ENCODE results near the gene TMEM121. TPM values are rescaled to one million over a fixed set of nuclear protein-coding genes. Genes with fewer than 3 reads are reported as not detected.
A peak's percentile ranks its signal among the peaks of the same experiment; 100 is the strongest.
"Not testable (repeated sequence)": the region's sequence is repeated elsewhere in the genome, so short reads cannot be mapped to it uniquely, and the experiment has no call there.

TMEM121 gene
- total RNA-seq, 1 experiment from 2014 or later: 1.2 TPM

DNA sequence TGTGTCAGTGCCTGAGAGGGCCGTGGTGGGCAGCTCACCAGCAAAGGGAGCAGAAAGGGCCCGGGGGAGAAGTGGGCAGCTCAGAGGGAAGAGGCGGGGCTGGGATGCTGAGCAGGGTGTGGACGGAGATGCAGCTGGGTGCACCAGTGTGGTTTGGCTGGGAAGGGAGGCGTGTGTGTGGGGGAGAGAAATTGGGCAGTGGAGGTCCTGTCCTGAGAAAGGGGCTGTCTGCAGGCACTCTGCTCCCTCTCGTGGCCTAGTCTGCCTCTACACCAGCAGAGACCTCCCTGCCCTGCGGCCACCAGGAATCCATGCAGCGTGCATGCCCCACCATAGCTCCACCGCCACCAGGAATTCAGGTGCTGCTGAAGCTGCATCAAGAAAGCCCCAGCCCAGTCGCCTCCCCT is 6.4 kb downstream of the TMEM121 start:
- Histone ChIP-seq H3K27me3 (replicated peaks) (peaks cover 3% of the 10 kb centered on the region; the same call in 1 of the 2 replicates), H3K9me3 (replicated peaks) (no peaks in the 10 kb centered on the region), H3K4me3 (no peak overlapping the region), H3K27ac (no peak overlapping the region), H3K4me1 (replicated peaks) (peaks cover 9% of the 10 kb centered on the region), H3K36me3 (no peaks in the 10 kb centered on the region)
- no peak for DNase-seq (ENCODE audit: low read depth in 1 of 2, low spot score in 2 of 2)

DNA sequence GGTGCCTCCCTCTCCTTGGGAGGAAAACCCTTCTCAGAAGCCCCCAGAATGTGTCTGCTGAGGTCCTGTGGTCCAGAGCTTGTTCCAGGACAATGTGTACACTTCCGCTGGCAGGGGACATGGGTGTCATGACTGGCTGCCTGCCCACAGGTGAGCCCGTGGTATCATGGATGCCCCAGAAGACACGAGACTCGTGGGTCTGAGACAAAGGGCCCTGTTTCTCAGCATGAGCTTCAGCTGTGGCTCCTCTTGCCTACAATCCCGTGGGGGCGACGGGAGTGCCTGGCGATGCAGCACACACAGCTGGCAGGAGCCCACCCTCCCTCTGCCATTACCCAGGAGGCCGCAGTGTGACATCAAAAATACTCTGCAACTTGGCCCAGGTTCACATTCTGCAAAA is 7.0 kb downstream of the TMEM121 start:
- Histone ChIP-seq H3K9me3 (replicated peaks) (no peaks in the 10 kb centered on the region), H3K27me3 (replicated peaks) (peaks cover 3% of the 10 kb centered on the region; the same call in 1 of the 2 replicates), H3K27ac (no peak overlapping the region), H3K4me3 (no peak overlapping the region), H3K4me1 (replicated peaks) (peaks cover 3% of the 10 kb centered on the region; the same call in 1 of the 2 replicates), H3K36me3 (no peaks in the 10 kb centered on the region)
- DNase-seq (ENCODE audit: low read depth in 1 of 2, low spot score in 2 of 2): no peak

GRCh38 chr14:105533811-105534498 is 7.6 kb downstream of the TMEM121 start:
- H3K27ac ChIP-seq: no peak overlapping the region

DNA sequence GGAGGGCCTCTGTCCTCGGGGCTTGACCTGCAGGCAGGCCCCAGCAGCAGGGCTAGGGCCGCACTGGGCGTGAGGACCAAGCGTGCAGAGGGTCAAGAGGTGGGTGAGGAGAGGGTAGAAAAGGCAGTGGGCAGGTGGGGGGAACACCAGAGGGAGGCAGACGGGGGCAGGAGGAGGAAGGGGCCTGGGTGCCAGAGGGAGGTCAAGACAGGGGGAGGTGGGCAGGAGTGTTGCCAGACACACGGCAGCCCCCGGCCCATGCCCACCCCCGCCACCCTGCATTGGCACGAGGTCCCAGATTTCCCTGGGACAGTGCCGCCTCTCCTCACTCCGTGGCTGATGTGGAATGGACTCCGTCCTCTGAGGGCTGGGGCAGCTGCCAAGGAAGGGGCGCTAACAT is 8.2 kb downstream of the TMEM121 start:
- no peak for DNase-seq (ENCODE audit: low read depth in 1 of 2, low spot score in 2 of 2)
- H3K27me3 ChIP-seq (replicated peaks): peaks cover 3% of the 10 kb centered on the region; the same call in 1 of the 2 replicates
- H3K4me3 ChIP-seq: no peak overlapping the region
- H3K4me1 ChIP-seq (replicated peaks): no peaks in the 10 kb centered on the region
- H3K9me3 ChIP-seq (replicated peaks): no peaks in the 10 kb centered on the region
- H3K27ac ChIP-seq: no peak overlapping the region
- H3K36me3 ChIP-seq: no peaks in the 10 kb centered on the region

More at GRCh38 chr14:105533811-105534498, 7.6 kb downstream of the TMEM121 start:
- Histone ChIP-seq H3K9me3 (replicated peaks) (no peaks in the 10 kb centered on the region), H3K4me1 (replicated peaks) (no peaks in the 10 kb centered on the region), H3K4me3 (no peak overlapping the region), H3K36me3 (no peaks in the 10 kb centered on the region), H3K27me3 (replicated peaks) (peaks cover 3% of the 10 kb centered on the region; the same call in 1 of the 2 replicates)
- no peak for DNase-seq (ENCODE audit: low read depth in 1 of 2, low spot score in 2 of 2)

- no peaks in the 10 kb centered on the region for H3K9me3 ChIP-seq (replicated peaks)
- no peak overlapping the region for H3K27ac ChIP-seq
- no peaks in the 10 kb centered on the region for H3K4me1 ChIP-seq (replicated peaks)
- H3K36me3 ChIP-seq: no peaks in the 10 kb centered on the region
- H3K4me3 ChIP-seq: no peak overlapping the region
- no peak for DNase-seq (ENCODE audit: low read depth in 1 of 2, low spot score in 2 of 2)
- peaks cover 3% of the 10 kb centered on the region; the same call in 1 of the 2 replicates for H3K27me3 ChIP-seq (replicated peaks)
Observed at GRCh38 chr14:105536051-105536450, 9.7 kb downstream of the TMEM121 start.

DNA sequence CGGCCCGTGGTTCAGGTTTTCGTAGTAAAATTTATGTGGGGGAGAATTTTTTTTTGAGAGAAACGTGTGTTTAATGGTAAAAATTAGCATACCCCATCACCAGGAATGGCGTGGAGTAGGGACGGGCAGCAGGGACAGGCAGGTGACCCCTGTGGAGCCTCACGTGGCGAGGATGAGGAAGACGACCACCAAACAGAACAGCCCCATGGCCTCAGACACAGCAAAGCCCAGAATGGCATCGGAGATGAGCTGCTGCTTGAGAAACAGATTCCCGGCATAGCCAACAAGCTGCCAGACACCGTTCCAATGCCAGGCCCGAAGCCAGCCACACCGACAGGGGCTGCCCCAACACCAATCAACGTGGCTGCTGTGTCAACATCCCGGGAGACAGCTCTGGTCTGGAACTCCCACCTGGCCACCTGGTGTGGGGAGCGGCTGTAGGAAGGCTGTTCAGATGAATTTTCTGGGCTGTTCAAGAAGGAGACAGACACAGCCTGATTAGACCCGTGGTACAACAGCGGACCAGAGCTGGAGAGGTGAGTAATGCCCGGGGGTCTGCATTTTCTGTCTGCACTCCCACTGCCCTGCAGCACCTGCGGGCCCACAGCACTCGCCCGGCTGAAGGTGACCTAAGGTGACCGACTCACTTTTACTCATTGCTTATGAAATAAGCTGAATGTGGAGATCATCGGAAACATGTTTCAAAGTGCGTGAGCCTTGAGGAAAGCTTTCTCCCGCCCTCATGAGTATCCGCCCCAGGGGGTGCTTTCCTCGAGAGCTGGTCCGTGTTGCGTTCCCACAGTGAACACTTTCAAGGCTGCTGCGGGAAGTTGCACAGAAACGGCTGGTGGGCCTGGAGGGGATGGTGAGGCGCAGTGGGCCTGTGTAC is 10.6 kb downstream of the TMEM121 start:
- no peak overlapping the region for H3K4me3 ChIP-seq
- no peak for DNase-seq (ENCODE audit: low read depth in 1 of 2, low spot score in 2 of 2)
- H3K36me3 ChIP-seq: no peaks in the 10 kb centered on the region
- no peaks in the 10 kb centered on the region for H3K4me1 ChIP-seq (replicated peaks)
- H3K27me3 ChIP-seq (replicated peaks): peaks cover 3% of the 10 kb centered on the region; the same call in 1 of the 2 replicates
- no peak overlapping the region for H3K27ac ChIP-seq
- no peaks in the 10 kb centered on the region for H3K9me3 ChIP-seq (replicated peaks)

- DNase-seq (ENCODE audit: low read depth in 1 of 2, low spot score in 2 of 2): peak in 1 of 2 experiments; percentile 26
- Histone ChIP-seq H3K27ac (no peak overlapping the region), H3K4me3 (no peak overlapping the region), H3K36me3 (no peaks in the 10 kb centered on the region), H3K4me1 (replicated peaks) (no peaks in the 10 kb centered on the region), H3K27me3 (replicated peaks) (peaks cover 3% of the 10 kb centered on the region; the same call in 1 of the 2 replicates), H3K9me3 (replicated peaks) (no peaks in the 10 kb centered on the region)
Observed at GRCh38 chr14:105537580-105538474, 11.4 kb downstream of the TMEM121 start.

DNA sequence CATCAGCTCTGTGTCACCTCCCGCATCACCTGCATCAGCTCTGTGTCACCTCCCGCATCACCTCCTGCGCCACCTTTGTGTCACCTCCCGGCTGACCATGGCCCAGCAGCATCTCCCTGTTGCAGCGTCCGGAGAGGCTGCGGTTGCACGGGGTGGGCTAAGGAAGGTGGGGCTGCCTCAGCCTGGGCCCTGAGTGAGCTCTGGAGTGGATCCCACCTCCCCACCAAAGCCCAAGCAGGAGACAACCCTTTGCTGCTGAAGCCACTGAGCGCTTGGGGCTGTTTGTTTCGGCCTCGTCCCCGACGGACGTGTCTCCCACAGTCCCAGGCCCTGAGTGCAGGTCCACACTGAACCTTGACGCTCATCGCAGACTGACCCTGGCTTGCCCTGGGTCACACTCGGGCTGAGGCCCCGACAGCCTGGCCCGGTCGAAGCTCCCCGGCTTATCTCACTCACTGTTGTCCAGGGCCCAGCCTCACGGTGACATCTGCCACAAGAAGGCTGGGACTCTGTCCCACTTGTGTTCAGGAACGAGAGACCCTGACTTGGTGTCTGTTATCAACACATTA is 12.2 kb downstream of the TMEM121 start:
- no peaks in the 10 kb centered on the region; the same call in 1 of the 2 replicates for H3K27me3 ChIP-seq (replicated peaks)
- no peak for DNase-seq (ENCODE audit: low read depth in 1 of 2, low spot score in 2 of 2)
- no peaks in the 10 kb centered on the region for H3K4me1 ChIP-seq (replicated peaks)
- H3K9me3 ChIP-seq (replicated peaks): no peaks in the 10 kb centered on the region
- H3K36me3 ChIP-seq: no peaks in the 10 kb centered on the region
- no peak overlapping the region for H3K27ac ChIP-seq
- no peak overlapping the region for H3K4me3 ChIP-seq

GRCh38 chr14:105540811-105541210 is 14.4 kb downstream of the TMEM121 start:
- H3K9me3 ChIP-seq (replicated peaks): no peaks in the 10 kb centered on the region
- H3K36me3 ChIP-seq: no peaks in the 10 kb centered on the region
- H3K4me1 ChIP-seq (replicated peaks): no peaks in the 10 kb centered on the region
- no peak overlapping the region for H3K27ac ChIP-seq
- H3K27me3 ChIP-seq (replicated peaks): peaks cover 3% of the 10 kb centered on the region; the same call in 1 of the 2 replicates
- H3K4me3 ChIP-seq: no peak overlapping the region
- DNase-seq (ENCODE audit: low read depth in 1 of 2, low spot score in 2 of 2): no peak

- Histone ChIP-seq H3K9me3 (replicated peaks) (no peaks in the 10 kb centered on the region), H3K27ac (no peak overlapping the region), H3K27me3 (replicated peaks) (peaks cover 3% of the 10 kb centered on the region; the same call in 1 of the 2 replicates), H3K4me1 (replicated peaks) (no peaks in the 10 kb centered on the region), H3K36me3 (no peaks in the 10 kb centered on the region), H3K4me3 (no peak overlapping the region)
- DNase-seq (ENCODE audit: low read depth in 1 of 2, low spot score in 2 of 2): no peak
Observed at GRCh38 chr14:105541218-105541875, 15.0 kb downstream of the TMEM121 start.

DNA sequence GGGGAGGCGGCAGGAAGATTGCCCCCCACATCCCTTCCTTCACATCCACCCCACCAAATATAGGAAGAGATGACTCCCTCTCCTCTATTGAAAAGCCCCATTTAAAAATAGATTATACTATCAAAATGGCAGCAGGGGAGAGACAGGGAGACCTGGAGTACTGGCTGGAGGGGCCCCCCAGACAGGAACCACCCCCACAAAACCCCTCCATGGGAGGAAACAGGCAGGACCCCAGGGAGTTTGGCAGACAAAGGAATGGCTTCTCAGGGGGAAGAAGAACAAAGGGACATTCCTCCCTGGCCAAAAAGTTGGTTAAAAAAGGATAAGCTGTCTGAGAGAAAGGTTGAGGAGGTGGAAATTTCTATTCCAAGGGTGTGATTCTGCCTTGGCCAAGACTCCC is 19.3 kb downstream of the TMEM121 start:
- not testable (repeated sequence) for H3K4me3 ChIP-seq; H3K27me3 ChIP-seq (replicated peaks); H3K4me1 ChIP-seq (replicated peaks); H3K36me3 ChIP-seq; DNase-seq (ENCODE audit: low read depth in 1 of 2, low spot score in 2 of 2); H3K9me3 ChIP-seq (replicated peaks); H3K27ac ChIP-seq

DNA sequence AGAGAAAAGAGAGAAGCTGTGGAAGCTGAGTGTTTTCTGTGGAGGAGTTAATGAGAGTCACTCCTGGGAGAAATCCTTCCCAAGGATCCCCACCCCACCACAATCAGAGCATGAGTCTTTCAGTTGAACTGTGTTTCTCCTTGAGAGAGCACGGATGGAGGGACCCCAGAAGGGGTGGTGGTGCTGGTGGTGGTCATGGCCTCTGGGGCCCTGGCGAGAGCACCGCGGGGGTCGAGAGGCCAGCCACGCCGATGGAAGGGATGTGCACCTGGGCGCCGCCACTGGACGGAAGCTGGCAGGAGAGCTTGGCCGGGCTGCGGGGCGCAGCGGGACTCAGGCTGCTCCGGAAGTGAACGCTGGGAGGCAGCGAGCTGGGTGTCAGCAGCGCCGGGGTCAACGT is 20.0 kb downstream of the TMEM121 start:
- H3K27me3 ChIP-seq (replicated peaks); H3K4me3 ChIP-seq; H3K9me3 ChIP-seq (replicated peaks); H3K4me1 ChIP-seq (replicated peaks); H3K36me3 ChIP-seq; H3K27ac ChIP-seq; DNase-seq (ENCODE audit: low read depth in 1 of 2, low spot score in 2 of 2): not testable (repeated sequence)

DNA sequence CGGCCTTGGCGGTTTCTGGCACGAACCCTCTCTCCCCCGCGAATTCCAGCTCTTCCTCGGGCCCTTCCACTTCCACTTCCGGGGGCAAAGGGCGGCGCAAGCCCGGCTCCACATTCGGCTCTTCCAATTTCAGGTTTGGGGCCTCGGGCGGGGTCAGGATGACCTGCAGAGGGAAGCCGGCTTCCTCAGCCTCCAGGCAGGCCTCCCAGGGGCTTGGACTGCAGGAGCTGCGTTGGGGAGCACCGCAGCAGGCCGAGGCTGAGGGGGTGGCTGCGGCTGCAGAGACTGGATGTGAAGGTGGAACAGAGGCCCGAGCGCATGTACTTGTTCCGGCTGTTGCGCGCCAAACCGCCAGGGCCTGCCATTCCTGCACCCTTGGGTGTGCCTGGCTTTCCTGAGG is 20.7 kb downstream of the TMEM121 start:
- not testable (repeated sequence) for H3K4me3 ChIP-seq; H3K27ac ChIP-seq; H3K36me3 ChIP-seq; H3K27me3 ChIP-seq (replicated peaks); DNase-seq (ENCODE audit: low read depth in 1 of 2, low spot score in 2 of 2); H3K9me3 ChIP-seq (replicated peaks); H3K4me1 ChIP-seq (replicated peaks)
